ENCODE results near the gene KLRC2.

GRCh38 chr12:10395390-10395998 is 40.3 kb downstream of the KLRC2 start:
- no peak for TF ChIP-seq CTCF (IDR thresholded peaks at IDR 0.05)
- no peak for TF ChIP-seq POLR2A (IDR thresholded peaks at IDR 0.05)
